H1 (cell line): ENCODE results near the gene ACE. TPM values are rescaled to one million over a fixed set of nuclear protein-coding genes. Genes with fewer than 3 reads are reported as not detected.
A peak's percentile ranks its signal among the peaks of the same experiment; 100 is the strongest.

Source experiments
- CTCF ChIA-PET: fragments of 300-600 bp; sonication (Branson Sonifier 250); formaldehyde crosslinking; loops from one replicate; lab custom pipeline; 2021; ENCODE audit not compliant: partially characterized antibody; lab: Charles Lee
- POLR2A ChIA-PET: fragments of 300-600 bp; sonication (Branson Sonifier 250); formaldehyde crosslinking; loops from one replicate; lab custom pipeline; 2021; ENCODE audit warnings: inconsistent platforms; ENCODE audit not compliant: partially characterized antibody; lab: Charles Lee
- DNase-seq, 2 experiments: peaks; one replicate each; pipeline versions ENCODE4 v3.0.0 to v3.0.0-alpha.2; 2010 to 2022; ENCODE audit warnings: low spot score in 2 of 2, low read depth in 1 of 2, mixed read lengths in 1 of 2
- FAIRE-seq: peaks from 2 replicates; lab custom pipeline; 2011; peaks lifted over from hg19 to GRCh38; lab: Jason Lieb, UNC
- H2AFZ ChIP-seq: 2 replicates; pipeline ENCODE4 v1.8.1; 2012; ENCODE audit warnings: low read length, inconsistent platforms
- H2AK5ac ChIP-seq: 2 replicates; pipeline ENCODE4 v1.6.1; 2013; ENCODE audit warnings: low read depth, low read length
- H2BK120ac ChIP-seq: replicated peaks from 2 replicates; pipeline ENCODE3; 2013; ENCODE audit warnings: low read depth, low read length, inconsistent platforms
- H2BK12ac ChIP-seq: 2 replicates; pipeline ENCODE4 v1.6.1; 2013; ENCODE audit warnings: low read depth, low read length
- H2BK15ac ChIP-seq: 2 replicates; pipeline ENCODE4 v1.6.1; 2013; ENCODE audit warnings: low read length
- H2BK20ac ChIP-seq: 2 replicates; pipeline ENCODE4 v1.6.1; 2013; ENCODE audit warnings: low read length
- H2BK5ac ChIP-seq: 2 replicates; pipeline ENCODE4 v1.6.1; 2013; ENCODE audit warnings: low read depth, low read length
- H3K14ac ChIP-seq: 2 replicates; pipeline ENCODE4 v1.6.1; 2013; ENCODE audit warnings: inconsistent platforms; ENCODE audit not compliant: insufficient read length
- H3K18ac ChIP-seq: 2 replicates; pipeline ENCODE4 v1.6.1; 2013; ENCODE audit warnings: low read length; ENCODE audit errors: extremely low read depth
- H3K23ac ChIP-seq: 2 replicates; pipeline ENCODE4 v1.6.1; 2013; ENCODE audit warnings: inconsistent platforms; ENCODE audit not compliant: insufficient read length
- H3K23me2 ChIP-seq: 2 replicates; pipeline ENCODE4 v1.6.1; 2013; ENCODE audit warnings: low read depth, low read length
- H3K27ac ChIP-seq: 2 replicates; pipeline ENCODE4 v1.6.1; 2011; ENCODE audit warnings: low read depth, low read length, inconsistent platforms
- H3K27me3 ChIP-seq, 4 experiments: replicated peaks in 1 of 4; 1 replicate in 1 of 4; 2 replicates in 3 of 4; pipeline versions ENCODE4 v1.6.1 to v1.8.1; 2011 to 2013; ENCODE audit warnings: low read length in 3 of 4, mild to moderate bottlenecking in 3 of 4, inconsistent platforms in 2 of 4, mixed read lengths in 2 of 4, moderate library complexity in 1 of 4; ENCODE audit not compliant: control insufficient read depth in 3 of 4, insufficient read depth in 3 of 4; ENCODE audit errors: extremely low read depth in 1 of 4
- H3K36me3 ChIP-seq, 4 experiments: 2 replicates each; pipeline versions ENCODE4 v1.6.1 to v1.8.1; 2011 to 2013; ENCODE audit warnings: mild to moderate bottlenecking in 4 of 4, low read length in 3 of 4, moderate library complexity in 2 of 4, control low read depth in 1 of 4, inconsistent platforms in 1 of 4; ENCODE audit not compliant: insufficient read depth in 4 of 4, control insufficient read depth in 2 of 4
- H3K4ac ChIP-seq: replicated peaks from 2 replicates; pipeline ENCODE3; 2013; ENCODE audit warnings: low read length, low read depth, mixed read lengths, inconsistent platforms; ENCODE audit not compliant: insufficient read length
- H3K4me1 ChIP-seq, 4 experiments: replicated peaks in 1 of 4; 1 replicate in 1 of 4; 2 replicates in 3 of 4; pipeline versions ENCODE4 v1.6.1 to v1.8.1; 2011 to 2013; ENCODE audit warnings: low read length in 3 of 4, inconsistent platforms in 2 of 4, mixed read lengths in 1 of 4; ENCODE audit not compliant: insufficient read depth in 4 of 4, control insufficient read depth in 3 of 4
- H3K4me2 ChIP-seq, 2 experiments: 2 replicates each; pipeline versions ENCODE4 v1.6.1 to v1.8.1; 2011 to 2013; ENCODE audit warnings: low read depth in 2 of 2, low read length in 2 of 2, control low read depth in 1 of 2, inconsistent platforms in 1 of 2, mild to moderate bottlenecking in 1 of 2; ENCODE audit not compliant: insufficient read depth in 1 of 2
- H3K4me3 ChIP-seq, 4 experiments: fragments of 200-600, 300-600 bp in 1 of 4; sonication (generic), shearing (Covaris generic), sonication (Bioruptor Twin) in 1 of 4; 2 replicates each; pipeline versions ENCODE4 v1.5.1 to v1.8.1; 2011 to 2016; ENCODE audit warnings: low read length in 4 of 4, low read depth in 3 of 4, control low read depth in 2 of 4, inconsistent platforms in 2 of 4, mild to moderate bottlenecking in 2 of 4, mixed read lengths in 1 of 4, moderate library complexity in 1 of 4; ENCODE audit not compliant: insufficient read depth in 2 of 4; ENCODE audit errors: extremely low read depth in 1 of 4
- H3K56ac ChIP-seq: replicated peaks from 2 replicates; pipeline ENCODE3; 2013; ENCODE audit warnings: low read depth, mild to moderate bottlenecking, mixed read lengths, low read length, inconsistent platforms; ENCODE audit not compliant: insufficient read length
- H3K79me1 ChIP-seq: 2 replicates; pipeline ENCODE4 v1.6.1; 2013; ENCODE audit warnings: low read depth, low read length, control low read depth
- H3K79me2 ChIP-seq, 2 experiments: 2 replicates each; pipeline versions ENCODE4 v1.6.1 to v1.8.1; 2012 to 2013; ENCODE audit warnings: low read length in 2 of 2, mild to moderate bottlenecking in 2 of 2, inconsistent platforms in 1 of 2; ENCODE audit not compliant: insufficient read depth in 2 of 2, control insufficient read depth in 1 of 2
- H3K9ac ChIP-seq, 4 experiments: replicated peaks in 1 of 4; 1 replicate in 1 of 4; 2 replicates in 3 of 4; pipeline versions ENCODE4 v1.6.1 to v1.8.1; 2011 to 2013; ENCODE audit warnings: low read depth in 3 of 4, low read length in 3 of 4, control low read depth in 2 of 4, mild to moderate bottlenecking in 2 of 4, moderate library complexity in 2 of 4, inconsistent platforms in 1 of 4; ENCODE audit errors: extremely low read depth in 1 of 4
- H3K9me3 ChIP-seq, 2 experiments: 2 replicates each; pipeline versions ENCODE4 v1.6.1 to v1.8.1; 2012 to 2013; ENCODE audit warnings: mild to moderate bottlenecking in 2 of 2, moderate library complexity in 2 of 2, control low read depth in 1 of 2, inconsistent platforms in 1 of 2, low read depth in 1 of 2, low read length in 1 of 2, mixed read lengths in 1 of 2; ENCODE audit not compliant: insufficient read depth in 2 of 2
- H4K20me1 ChIP-seq, 2 experiments: replicated peaks in 1 of 2; 2 replicates each; pipeline versions ENCODE3 to v1.8.1; 2011 to 2013; ENCODE audit warnings: inconsistent platforms in 2 of 2, low read length in 2 of 2, mild to moderate bottlenecking in 1 of 2; ENCODE audit not compliant: insufficient read depth in 2 of 2, control insufficient read depth in 1 of 2
- H4K5ac ChIP-seq: 2 replicates; pipeline ENCODE4 v1.6.1; 2013; ENCODE audit warnings: low read length, low read depth, mixed read lengths, inconsistent platforms; ENCODE audit not compliant: insufficient read length
- H4K8ac ChIP-seq: 2 replicates; pipeline ENCODE4 v1.8.0; 2013; ENCODE audit warnings: mild to moderate bottlenecking, moderate library complexity, low read length, inconsistent platforms; ENCODE audit not compliant: insufficient read depth; ENCODE audit errors: extremely low read depth
- H4K91ac ChIP-seq: replicated peaks from 2 replicates; pipeline ENCODE3; 2013; ENCODE audit warnings: low read length, mixed read lengths, inconsistent platforms; ENCODE audit not compliant: insufficient read length
- ASH2L ChIP-seq: fragments of 200-600, 300-600 bp; sonication (generic); IDR thresholded peaks from one replicate; pipeline ENCODE4 v1.7.1; 2017; ENCODE audit warnings: low read length
- JUN ChIP-seq: IDR thresholded peaks from 2 replicates; pipeline ENCODE4 v1.6.1; 2011; ENCODE audit warnings: low read depth, mild to moderate bottlenecking, improper control_type of control experiment, low read length
- MAX ChIP-seq: IDR thresholded peaks from 2 replicates; pipeline ENCODE4 v1.6.1; 2012; ENCODE audit warnings: inconsistent platforms
- SIN3A ChIP-seq, 2 experiments: IDR thresholded peaks in 1 of 2; conservative IDR thresholded peaks in 1 of 2; 2 replicates each; pipeline ENCODE4 v1.6.1; 2011 to 2012; ENCODE audit warnings: low read length in 2 of 2, improper control_type of control experiment in 1 of 2, low read depth in 1 of 2, mild to moderate bottlenecking in 1 of 2
- SIRT6 ChIP-seq: IDR thresholded peaks from one replicate; pipeline ENCODE4 v1.7.1; 2012; ENCODE audit warnings: low read length, inconsistent platforms
- SP1 ChIP-seq: IDR thresholded peaks from 2 replicates; pipeline ENCODE4 v1.6.1; 2011; ENCODE audit warnings: low read depth, low read length
- TBP ChIP-seq: IDR thresholded peaks from 2 replicates; pipeline ENCODE4 v1.6.1; 2011; ENCODE audit warnings: low read depth, low read length, improper control_type of control experiment
- WGBS, 2 experiments: shearing (Covaris generic) in 1 of 2; methylation state at CpG; one replicate each; pipeline versions ENCODE4 v1.1.6 to v1.1.7; 2013 to 2015; ENCODE audit warnings: low lambda C conversion rate in 2 of 2, mixed read lengths in 2 of 2, inconsistent platforms in 1 of 2, low coverage in 1 of 2, missing lambda C conversion rate in 1 of 2; ENCODE audit not compliant: insufficient replicate concordance in 2 of 2, insufficient coverage in 1 of 2, insufficient read length in 1 of 2; ENCODE audit errors: extremely low coverage in 1 of 2, missing lambda C conversion rate in 1 of 2; 5-methylcytosine and 5-hydroxymethylcytosine counted together
- long read RNA-seq, 2 experiments: library from RNA in 1 of 2; library from capped mRNA in 1 of 2; stranded (forward); transcript quantifications; one replicate each; pipeline ENCODE4 v2.0.0, GENCODE V29; 2021; ENCODE audit warnings: inconsistent platforms in 1 of 2
- polyA minus RNA-seq, 3 experiments: library from RNA; depleted of rRNA, polyadenylated mRNA; stranded (reverse); fragments of >200 nt; gene quantifications; 1 replicate in 2 of 3; 2 replicates in 1 of 3; pipeline ENCODE4 v1.2.3, GENCODE V29; 2011
- polyA plus RNA-seq, 7 experiments: library from polyadenylated mRNA; depleted of rRNA in 3 of 7; stranded (reverse) in 5 of 7; unstranded in 2 of 7; fragments of >200 nt in 5 of 7; fragments of 200-250 nt in 2 of 7; gene quantifications; 1 replicate in 5 of 7; 2 replicates in 1 of 7; 4 replicates in 1 of 7; pipeline versions ENCODE4 v1.2.1 to v1.2.3, GENCODE V29; 2011 to 2013; ENCODE audit warnings: missing spikeins in 2 of 7, mixed read lengths in 2 of 7
- total RNA-seq: library from RNA; stranded (reverse); fragmentation: NEBNext Ultra II Directional; extraction: Animal tissue kit (Norgen Biotek cat#: 25700); gene quantifications from 2 replicates; pipeline ENCODE4 v1.2.1, GENCODE V29; 2021
- TF ChIP-seq, protein P1 (sequence below): IDR thresholded peaks from 2 replicates; pipeline ENCODE4 v1.6.1; 2012; ENCODE audit warnings: low read length, inconsistent platforms

Gene ACE
- 4.5 and 5.5 TPM in 2 replicates for total RNA-seq
- 2.5 and 4.0 TPM in 2 replicates for polyA plus RNA-seq (2011; rRNA removed)
- polyA plus RNA-seq (2011; cell fraction: cytosol; rRNA removed), result 2.7 TPM
- polyA plus RNA-seq (2011; cell fraction: nucleus; rRNA removed), result 10.0 TPM
- polyA plus RNA-seq (2012, experiment 1 of 2), result 2.8 to 4.2 TPM (median 3.3 TPM) in 4 replicates
- 2.2 TPM for polyA plus RNA-seq (2012, experiment 2 of 2)
- polyA plus RNA-seq (2013, experiment 1 of 2), result 2.7 TPM
- polyA plus RNA-seq (2013, experiment 2 of 2), result 2.0 TPM
- polyA minus RNA-seq (2011; rRNA and poly(A)+ RNA removed), result 3.3 and 3.4 TPM in 2 replicates
- 3.1 TPM for polyA minus RNA-seq (2011; cell fraction: cytosol; rRNA and poly(A)+ RNA removed)
- polyA minus RNA-seq (2011; cell fraction: nucleus; rRNA and poly(A)+ RNA removed), result 10.1 TPM
- long read RNA-seq, experiment 1, partial matches to known transcripts, result 1 of 1 reads
- long read RNA-seq, experiment 1, other reads (novel, unspliced or antisense), result 0 of 1 reads
- long read RNA-seq, experiment 2, result 0 reads

DNA sequence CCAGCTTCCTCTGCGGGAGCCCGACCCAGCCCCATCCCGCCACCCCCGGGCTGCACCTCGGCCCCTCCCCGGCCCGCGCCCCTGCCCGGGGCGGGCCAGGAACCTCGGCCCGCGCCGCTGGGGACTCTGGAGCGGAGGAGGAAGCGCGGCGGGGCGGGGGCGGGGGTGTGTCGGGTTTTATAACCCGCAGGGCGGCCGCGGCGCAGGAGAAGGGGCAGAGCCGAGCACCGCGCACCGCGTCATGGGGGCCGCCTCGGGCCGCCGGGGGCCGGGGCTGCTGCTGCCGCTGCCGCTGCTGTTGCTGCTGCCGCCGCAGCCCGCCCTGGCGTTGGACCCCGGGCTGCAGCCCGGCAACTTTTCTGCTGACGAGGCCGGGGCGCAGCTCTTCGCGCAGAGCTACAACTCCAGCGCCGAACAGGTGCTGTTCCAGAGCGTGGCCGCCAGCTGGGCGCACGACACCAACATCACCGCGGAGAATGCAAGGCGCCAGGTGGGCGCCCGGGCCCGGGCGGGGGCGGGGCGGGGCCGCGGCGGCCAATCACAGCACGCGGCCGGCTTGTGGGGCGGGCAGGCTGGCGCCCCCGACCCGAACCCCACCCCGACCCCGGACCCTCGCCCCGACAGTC is at the start of gene ACE:
Gene ACE, plus strand, starts transcription at position 208 of the 626 bp plus-strand sequence. Its CDS starts 34 bp downstream, at position 242.
- FAIRE-seq, result no peak
- H2BK5ac ChIP-seq, result peak within 1 kb of the TSS; percentile 66
- H3K79me2 ChIP-seq, result no peaks in the 10 kb centered on the region
- no peaks in the 10 kb centered on the region for H4K20me1 ChIP-seq
- 2% methylated on average over 9 of the region's 78 CpGs; no CpG with 5 or more reads in 1 of the 2 experiments for WGBS, 2 experiments
- H3K79me1 ChIP-seq, result no peaks in the 10 kb centered on the region
- peaks cover 11% of the 10 kb centered on the region for H3K23me2 ChIP-seq
- no peak within 1 kb of the TSS; the same call in 1 of the 2 replicates for H2AK5ac ChIP-seq
- no peaks in the 10 kb centered on the region for H3K9me3 ChIP-seq
- H3K56ac ChIP-seq, result peak within 1 kb of the TSS; percentile 8
- peaks cover 0 to 27% (median 18%) of the 10 kb centered on the region in 4 experiments; a peak in 5 of 7 replicates for H3K27me3 ChIP-seq
- no peak within 1 kb of the TSS for H3K23ac ChIP-seq
- H2BK15ac ChIP-seq, result peak within 1 kb of the TSS; percentile 92; the same call in 1 of the 2 replicates
- H3K4me3 ChIP-seq, result peak within 1 kb of the TSS; percentile 56 to 82 (median 59)
- H3K27ac ChIP-seq, result no peak within 1 kb of the TSS
- H2BK20ac ChIP-seq, result no peak within 1 kb of the TSS
- H3K18ac ChIP-seq, result peak within 1 kb of the TSS; percentile 89
- H4K8ac ChIP-seq, result peak within 1 kb of the TSS; percentile 51; the same call in 1 of the 2 replicates
- ChIA-PET POLR2A (interaction anchor here (1.0 to 4.4 kb wide), 9 partner anchors 13 to 221 kb away, joined by 3 to 24 read pairs (median 3); partner anchors contain the start of gene CYB561), CTCF (interaction anchor here (0.8 to 27.9 kb wide), 4 partner anchors 12 to 151 kb away, joined by 4 to 758 read pairs (median 42); partner anchors contain the start of gene CYB561)
- no peaks in the 10 kb centered on the region for H3K36me3 ChIP-seq
- H3K4me1 ChIP-seq, result peaks cover 0 to 22% (median 17%) of the 10 kb centered on the region in 4 experiments; a peak in 6 of 7 replicates
- no peak within 1 kb of the TSS for H2BK120ac ChIP-seq
- H3K14ac ChIP-seq, result no peak within 1 kb of the TSS
- H4K5ac ChIP-seq, result peak within 1 kb of the TSS; percentile 16
- no peak within 1 kb of the TSS for H3K9ac ChIP-seq
- peak within 1 kb of the TSS; percentile 76 for H3K4ac ChIP-seq
- peak within 1 kb of the TSS; percentile 71; the same call in 1 of the 2 replicates for H2AFZ ChIP-seq
- peak in 1 of 2 experiments; percentile 83 for DNase-seq
- peak within 1 kb of the TSS; percentile 43; the same call in 1 of the 2 replicates for H2BK12ac ChIP-seq
- H3K4me2 ChIP-seq, result peak within 1 kb of the TSS; percentile 95
- H4K91ac ChIP-seq, result peak within 1 kb of the TSS; percentile 87
- TF ChIP-seq JUN, result no peak
- TF ChIP-seq TBP, result no peak
- peak in 1 of 2 experiments; percentile 67; a peak in 1 of 4 replicates for TF ChIP-seq SIN3A (conservative IDR thresholded peaks at IDR 0.05 in 1 of 2, IDR thresholded peaks at IDR 0.05 in 1 of 2; ENCODE audit: low read depth in 1 of 2, low read length in 2 of 2)
- peak; percentile 85 for TF ChIP-seq MAX
- TF ChIP-seq SIRT6, result no peak
- TF ChIP-seq, protein P1, sequence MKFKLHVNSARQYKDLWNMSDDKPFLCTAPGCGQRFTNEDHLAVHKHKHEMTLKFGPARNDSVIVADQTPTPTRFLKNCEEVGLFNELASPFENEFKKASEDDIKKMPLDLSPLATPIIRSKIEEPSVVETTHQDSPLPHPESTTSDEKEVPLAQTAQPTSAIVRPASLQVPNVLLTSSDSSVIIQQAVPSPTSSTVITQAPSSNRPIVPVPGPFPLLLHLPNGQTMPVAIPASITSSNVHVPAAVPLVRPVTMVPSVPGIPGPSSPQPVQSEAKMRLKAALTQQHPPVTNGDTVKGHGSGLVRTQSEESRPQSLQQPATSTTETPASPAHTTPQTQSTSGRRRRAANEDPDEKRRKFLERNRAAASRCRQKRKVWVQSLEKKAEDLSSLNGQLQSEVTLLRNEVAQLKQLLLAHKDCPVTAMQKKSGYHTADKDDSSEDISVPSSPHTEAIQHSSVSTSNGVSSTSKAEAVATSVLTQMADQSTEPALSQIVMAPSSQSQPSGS, result no peak
- peak; percentile 34 for TF ChIP-seq ASH2L
- no peak for TF ChIP-seq SP1
